Lung (tissue), 12 donors: ENCODE data around the gene SDF2L1. TPM values are rescaled to one million over a fixed set of nuclear protein-coding genes. Genes with fewer than 3 reads are reported as not detected.
"Not testable (repeated sequence)": the region's sequence is repeated elsewhere in the genome, so short reads cannot be mapped to it uniquely, and the experiment has no call there.

ENCODE experiments used
- ATAC-seq: fragments of 200-7000 bp; cut with Tn5 transposase; one replicate; pipeline ENCODE4 v1.9.1; 2020; ENCODE audit warnings: moderate number of reproducible peaks; ENCODE audit not compliant: insufficient read depth, low FRiP score
- DNase-seq, 3 donors: peaks; one replicate each; pipeline ENCODE4 v3.0.0-alpha.2; 2013 to 2017
- H3K27ac ChIP-seq, 2 donors: one replicate each; pipeline ENCODE4 v1.5.1; 2013; ENCODE audit warnings: mild to moderate bottlenecking in 2 of 2, moderate library complexity in 2 of 2, control low read depth in 1 of 2, inconsistent platforms in 1 of 2, low read depth in 1 of 2, low read length in 1 of 2
- H3K27me3 ChIP-seq, 3 donors: one replicate each; pipeline ENCODE4 v1.5.1; 2013; ENCODE audit warnings: low read length in 2 of 3; ENCODE audit not compliant: control insufficient read depth in 3 of 3, insufficient read depth in 3 of 3
- H3K36me3 ChIP-seq, 4 donors: one replicate each; pipeline ENCODE4 v1.5.1; 2013; ENCODE audit warnings: low read length in 4 of 4, mild to moderate bottlenecking in 1 of 4, moderate library complexity in 1 of 4; ENCODE audit not compliant: control insufficient read depth in 4 of 4, insufficient read depth in 4 of 4
- H3K4me1 ChIP-seq, 5 donors: one replicate each; pipeline ENCODE4 v1.5.1; 2013; ENCODE audit warnings: low read length in 5 of 5, mild to moderate bottlenecking in 2 of 5, moderate library complexity in 1 of 5; ENCODE audit not compliant: control insufficient read depth in 5 of 5, insufficient read depth in 5 of 5
- H3K4me3 ChIP-seq: one replicate; pipeline ENCODE4 v1.5.1; 2013; ENCODE audit warnings: mild to moderate bottlenecking, control low read depth, moderate library complexity
- H3K9ac ChIP-seq, 2 donors: one replicate each; pipeline ENCODE4 v1.5.1; 2013; ENCODE audit warnings: low read length in 2 of 2, control low read depth in 1 of 2; ENCODE audit not compliant: insufficient read depth in 1 of 2
- H3K9me3 ChIP-seq, 4 donors: one replicate each; pipeline ENCODE4 v1.5.1; 2013; ENCODE audit warnings: low read length in 3 of 4, mild to moderate bottlenecking in 1 of 4, moderate library complexity in 1 of 4; ENCODE audit not compliant: control insufficient read depth in 4 of 4, insufficient read depth in 3 of 4
- CTCF ChIP-seq: IDR thresholded peaks from 2 replicates; pipeline ENCODE4 v1.5.1; 2012; ENCODE audit warnings: mild to moderate bottlenecking; ENCODE audit errors: control extremely low read depth, extremely low read depth
- whole genome bisulfite sequencing, 2 donors: extraction: QIAGEN DNeasy Blood & Tissue Kit; methylation state at CpG; one replicate each; pipeline ENCODE4 v1.1.7; 2013; 5-methylcytosine and 5-hydroxymethylcytosine counted together
- polyA plus RNA-seq, 2 donors: library from polyadenylated mRNA; stranded (reverse); fragments of 200-250 nt; gene quantifications; one replicate each; pipeline ENCODE4 v1.2.1, GENCODE V29; 2013
- total RNA-seq, 2 donors: library from RNA; depleted of rRNA in 1 of 2; stranded (reverse); fragments of >200 nt in 1 of 2; gene quantifications; one replicate each; pipeline ENCODE4 v1.2.1, GENCODE V29; 2014 to 2021
- donor health status: control.
- donor health status: control.
- donor health status: Bipolar disorder and iron deficiency.
- donor health status: healthy.
- donor health status: DM: yes; HTN: yes; CAD: no.

The SDF2L1 gene
- total and polyA plus RNA-seq, 4 donors: 7.3 to 200 (median 78.1) TPM

- Histone ChIP-seq H3K27me3 (no peaks in the 10 kb centered on the region), H3K27ac (no peak overlapping the region), H3K9me3 (no peaks in the 10 kb centered on the region), H3K4me1 (peaks cover 0 to 6% (median 0%) of the 10 kb centered on the region in 5 donors), H3K36me3 (peaks cover 3 to 16% (median 11%) of the 10 kb centered on the region in 4 donors), H3K4me3 (no peak overlapping the region), H3K9ac (no peak overlapping the region)
- TF ChIP-seq CTCF: no peak
- no peak for ATAC-seq
- no peak for DNase-seq
- 84 to 95% methylated on average over 4 of the region's 4 CpGs for WGBS, 2 donors
Observed at GRCh38 chr22:21613553-21614233, 28.4 kb upstream of the SDF2L1 start.

- Histone ChIP-seq H3K9me3 (no peaks in the 10 kb centered on the region), H3K36me3 (peaks cover 3 to 22% (median 11%) of the 10 kb centered on the region in 4 donors), H3K4me1 (peaks cover 0 to 5% (median 0%) of the 10 kb centered on the region in 5 donors), H3K4me3 (no peak overlapping the region), H3K27me3 (no peaks in the 10 kb centered on the region), H3K9ac (no peak overlapping the region), H3K27ac (no peak overlapping the region)
- WGBS, 2 donors: 81 to 93% methylated on average over 4 of the region's 4 CpGs
- DNase-seq (no peak), ATAC-seq (no peak)
- TF ChIP-seq CTCF: no peak
Observed at GRCh38 chr22:21615731-21616130, 26.4 kb upstream of the SDF2L1 start.

GRCh38 chr22:21617337-21617736 is 24.8 kb upstream of the SDF2L1 start:
- H3K9ac ChIP-seq, H3K4me3 ChIP-seq, H3K27me3 ChIP-seq, DNase-seq, ATAC-seq, H3K27ac ChIP-seq, H3K4me1 ChIP-seq, H3K9me3 ChIP-seq: not testable (repeated sequence)
- H3K36me3 ChIP-seq: peaks cover 0 to 13% (median 1%) of the 10 kb centered on the region in 4 donors
- WGBS, 2 donors: 98% methylated on average over 6 of the region's 6 CpGs

GRCh38 chr22:21621025-21621424 is 21.1 kb upstream of the SDF2L1 start:
- ATAC-seq (no peak), DNase-seq (no peak)
- Histone ChIP-seq H3K4me3 (no peak overlapping the region), H3K36me3 (peaks cover 0 to 26% (median under 1%) of the 10 kb centered on the region in 4 donors), H3K27ac (no peak overlapping the region), H3K4me1 (peaks cover 0 to 14% (median 2%) of the 10 kb centered on the region in 5 donors), H3K9ac (no peak overlapping the region), H3K9me3 (no peaks in the 10 kb centered on the region), H3K27me3 (no peaks in the 10 kb centered on the region)
- TF ChIP-seq CTCF: no peak
- WGBS, 2 donors: 94 to 95% methylated on average over 3 of the region's 3 CpGs
